Mononuclear cell (primary cell): ENCODE results near the gene ADD2. TPM values are rescaled to one million over a fixed set of nuclear protein-coding genes. Genes with fewer than 3 reads are reported as not detected.
"Not testable (repeated sequence)": the region's sequence is repeated elsewhere in the genome, so short reads cannot be mapped to it uniquely, and the experiment has no call there.

Experiments used
- H3K27me3 ChIP-seq: 2 replicates; pipeline ENCODE4 v1.6.0; 2011; ENCODE audit warnings: low read length, control low read depth; ENCODE audit not compliant: insufficient read depth
- H3K4me1 ChIP-seq: 2 replicates; pipeline ENCODE4 v1.5.1; 2011; ENCODE audit warnings: mild to moderate bottlenecking, low read length, control low read depth; ENCODE audit not compliant: insufficient read depth
- H3K4me3 ChIP-seq: 2 replicates; pipeline ENCODE4 v1.5.1; 2011; ENCODE audit warnings: mild to moderate bottlenecking, low read length, moderate library complexity
- H3K9me3 ChIP-seq: 2 replicates; pipeline ENCODE4 v1.5.1; 2011; ENCODE audit warnings: low read depth, mild to moderate bottlenecking, control low read depth, low read length
- total RNA-seq: library from RNA; depleted of rRNA; stranded (reverse); fragments of >200 nt; gene quantifications from one replicate; pipeline ENCODE4 v1.2.3, GENCODE V29; 2012

ADD2 gene, protein sequence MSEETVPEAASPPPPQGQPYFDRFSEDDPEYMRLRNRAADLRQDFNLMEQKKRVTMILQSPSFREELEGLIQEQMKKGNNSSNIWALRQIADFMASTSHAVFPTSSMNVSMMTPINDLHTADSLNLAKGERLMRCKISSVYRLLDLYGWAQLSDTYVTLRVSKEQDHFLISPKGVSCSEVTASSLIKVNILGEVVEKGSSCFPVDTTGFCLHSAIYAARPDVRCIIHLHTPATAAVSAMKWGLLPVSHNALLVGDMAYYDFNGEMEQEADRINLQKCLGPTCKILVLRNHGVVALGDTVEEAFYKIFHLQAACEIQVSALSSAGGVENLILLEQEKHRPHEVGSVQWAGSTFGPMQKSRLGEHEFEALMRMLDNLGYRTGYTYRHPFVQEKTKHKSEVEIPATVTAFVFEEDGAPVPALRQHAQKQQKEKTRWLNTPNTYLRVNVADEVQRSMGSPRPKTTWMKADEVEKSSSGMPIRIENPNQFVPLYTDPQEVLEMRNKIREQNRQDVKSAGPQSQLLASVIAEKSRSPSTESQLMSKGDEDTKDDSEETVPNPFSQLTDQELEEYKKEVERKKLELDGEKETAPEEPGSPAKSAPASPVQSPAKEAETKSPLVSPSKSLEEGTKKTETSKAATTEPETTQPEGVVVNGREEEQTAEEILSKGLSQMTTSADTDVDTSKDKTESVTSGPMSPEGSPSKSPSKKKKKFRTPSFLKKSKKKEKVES
- total RNA-seq: 2.4 TPM

DNA sequence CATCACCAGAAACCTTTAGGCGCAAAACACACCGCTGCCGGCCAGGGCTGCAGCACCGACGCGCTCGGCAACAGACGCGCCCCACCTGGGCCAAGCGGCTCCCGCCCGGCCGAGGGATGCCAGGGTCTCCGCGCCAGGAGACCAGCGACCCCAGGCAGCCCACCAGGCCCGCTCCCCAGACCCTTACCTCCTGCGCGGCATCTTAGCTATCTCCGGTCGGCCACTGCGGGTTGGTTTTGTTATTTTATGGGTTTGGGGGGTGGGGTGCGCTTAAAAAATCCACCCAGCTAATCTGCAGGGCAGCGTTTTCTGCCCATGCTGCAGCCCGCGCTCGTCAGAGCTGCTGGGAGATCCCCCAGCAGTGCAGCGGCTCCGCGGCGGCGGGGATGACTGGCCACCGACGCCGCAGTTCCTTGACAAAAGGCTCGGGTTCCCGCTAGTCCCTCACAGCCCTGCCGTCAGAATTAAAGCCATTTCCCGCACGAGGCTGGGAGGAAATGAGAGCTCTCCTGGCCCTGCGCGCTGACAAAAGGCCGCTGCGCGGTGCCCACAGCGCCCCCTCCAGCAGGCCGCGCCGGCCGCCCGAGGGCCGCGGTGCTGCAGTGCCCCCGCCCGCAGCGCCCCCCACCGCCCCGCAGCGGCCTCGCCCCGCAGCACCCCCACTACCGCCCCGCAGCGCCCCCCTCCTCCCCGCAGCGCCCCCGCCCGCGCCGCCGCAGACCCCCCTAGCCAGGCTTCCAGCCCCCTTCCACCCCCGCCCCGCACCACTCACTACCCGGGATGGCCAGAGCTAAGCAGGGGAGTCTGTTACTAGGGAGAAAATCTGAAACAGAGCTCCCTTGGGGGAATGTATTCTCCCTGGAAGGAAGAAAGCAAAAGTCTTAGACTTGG, at the start of gene ADD2:
Gene ADD2, minus strand, starts transcription at position 502 of the 891 bp plus-strand sequence. CDS start 61,792 bp downstream, outside the sequence.
- Histone ChIP-seq H3K4me3 (peak within 1 kb of the TSS; percentile 43), H3K4me1 (peaks cover 18% of the 10 kb centered on the region), H3K27me3 (peaks cover 55% of the 10 kb centered on the region), H3K9me3 (no peaks in the 10 kb centered on the region)

DNA sequence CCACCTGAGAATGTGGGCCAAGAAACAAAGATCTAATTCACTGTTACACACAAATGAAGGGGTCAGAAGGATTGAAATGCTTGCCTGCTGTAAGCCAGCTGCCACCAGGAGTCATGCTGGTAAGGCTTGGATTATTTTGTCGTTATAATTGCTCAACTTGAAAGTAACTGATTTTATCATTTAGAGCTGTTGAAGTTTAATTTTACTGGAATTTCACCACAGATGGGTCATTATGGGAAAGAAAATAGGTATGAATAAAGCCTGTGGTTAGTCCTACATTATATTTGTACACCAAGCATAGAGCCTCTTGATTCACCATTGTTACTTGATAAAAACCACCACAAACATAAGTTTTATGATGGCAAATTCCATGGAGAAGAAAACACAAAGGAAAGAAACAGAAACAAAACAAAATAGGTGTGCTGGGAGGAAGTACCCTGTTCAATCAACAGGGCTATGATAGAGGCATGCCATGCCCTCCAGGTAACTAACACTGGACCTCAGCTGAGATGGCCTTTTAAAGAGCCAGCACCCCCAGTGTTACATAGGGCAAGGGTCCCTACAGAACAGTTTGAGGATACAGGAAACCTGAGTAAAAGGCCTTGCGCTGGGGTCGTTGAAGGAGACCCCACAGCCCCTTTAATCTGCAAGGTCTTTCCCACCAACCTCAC, 49.4 kb upstream of the ADD2 start:
- Histone ChIP-seq H3K27me3 (no peaks in the 10 kb centered on the region), H3K4me1 (no peaks in the 10 kb centered on the region), H3K9me3 (no peaks in the 10 kb centered on the region)

DNA sequence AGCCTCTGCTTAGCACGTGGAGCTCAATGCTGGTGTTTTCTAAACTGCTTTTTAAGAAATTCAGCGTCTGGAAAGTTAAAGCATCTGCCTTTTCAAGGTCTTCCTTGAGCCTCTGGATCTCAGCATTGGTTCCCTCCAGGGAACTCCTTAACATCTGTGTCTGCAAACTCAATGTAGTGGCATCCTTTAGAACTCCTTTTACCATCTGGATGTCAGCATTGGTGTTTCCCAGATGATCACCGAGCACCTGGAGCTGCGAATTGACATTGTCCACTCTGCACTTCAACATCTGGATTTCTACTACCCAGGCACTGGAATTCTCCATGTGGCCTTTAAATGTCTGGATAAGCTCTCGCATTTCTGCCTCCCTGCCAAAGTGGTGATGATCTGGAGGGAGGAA, 48.7 kb upstream of the ADD2 start:
- Histone ChIP-seq H3K27me3 (no peaks in the 10 kb centered on the region), H3K4me3 (no peak overlapping the region), H3K4me1 (no peaks in the 10 kb centered on the region), H3K9me3 (no peaks in the 10 kb centered on the region)

More for the DNA sequence above, 49.4 kb upstream of the ADD2 start:
- no peak overlapping the region for H3K4me3 ChIP-seq

DNA sequence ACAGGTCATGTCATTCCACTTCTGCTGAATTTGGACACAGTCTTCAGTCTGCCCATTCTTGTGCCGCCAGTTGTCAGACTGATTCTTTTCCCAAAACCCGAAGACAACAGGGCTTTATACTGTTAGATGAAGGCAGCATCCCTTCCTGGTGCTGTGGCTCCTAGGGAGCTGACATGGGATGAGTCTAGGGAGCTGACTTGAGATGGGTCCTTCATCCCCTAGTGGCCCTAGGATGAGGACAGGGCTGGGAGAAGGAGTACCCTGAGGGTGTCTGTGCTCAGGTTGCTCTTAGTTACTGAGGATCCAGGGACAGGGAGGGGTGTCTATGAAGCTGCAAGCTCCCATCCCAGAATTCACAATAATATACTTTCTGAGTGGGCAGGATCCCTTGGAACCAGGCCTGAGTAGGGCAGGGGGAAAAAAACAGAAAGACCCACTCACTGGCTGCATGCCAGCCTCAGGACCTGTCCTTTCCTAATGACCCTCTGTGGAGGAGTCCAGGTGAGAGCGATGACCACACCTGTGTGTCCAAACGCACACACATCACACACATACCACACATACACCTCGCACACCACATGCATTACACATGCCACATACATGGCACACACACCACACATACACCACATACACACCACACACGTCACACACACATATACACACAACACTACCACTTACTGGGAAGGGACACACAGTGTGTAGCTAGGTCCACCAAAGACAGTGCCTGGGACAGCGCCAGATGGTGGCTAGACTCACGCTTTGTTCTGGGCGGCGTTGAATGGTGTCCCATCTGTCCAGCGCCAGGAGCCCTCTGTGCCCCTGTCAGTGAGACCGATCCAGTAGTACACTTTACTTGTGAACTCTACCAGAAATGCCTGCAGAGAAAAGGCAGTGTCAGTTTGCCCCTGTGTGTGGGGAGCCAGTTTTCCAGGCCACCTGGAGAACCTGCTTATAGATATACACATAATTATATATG, 41.3 kb upstream of the ADD2 start:
- no peak overlapping the region for H3K4me3 ChIP-seq
- H3K4me1 ChIP-seq: no peaks in the 10 kb centered on the region
- no peaks in the 10 kb centered on the region for H3K9me3 ChIP-seq
- no peaks in the 10 kb centered on the region for H3K27me3 ChIP-seq

DNA sequence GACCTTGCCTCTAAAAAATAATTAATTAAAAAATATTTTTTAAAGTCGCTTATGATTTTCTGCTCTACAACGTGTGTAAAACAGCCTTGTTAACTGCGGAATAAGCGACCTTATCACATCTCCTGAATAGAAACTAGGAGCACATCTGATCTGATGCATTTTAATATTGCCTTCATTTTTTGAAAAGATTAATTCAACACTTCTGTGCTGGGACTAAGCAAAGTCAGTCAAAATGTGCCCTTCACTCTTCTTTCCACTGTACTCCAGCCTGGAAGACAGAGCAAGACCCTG, 39.8 kb upstream of the ADD2 start:
- Histone ChIP-seq H3K4me3 (no peak overlapping the region), H3K27me3 (no peaks in the 10 kb centered on the region), H3K4me1 (no peaks in the 10 kb centered on the region), H3K9me3 (no peaks in the 10 kb centered on the region)

DNA sequence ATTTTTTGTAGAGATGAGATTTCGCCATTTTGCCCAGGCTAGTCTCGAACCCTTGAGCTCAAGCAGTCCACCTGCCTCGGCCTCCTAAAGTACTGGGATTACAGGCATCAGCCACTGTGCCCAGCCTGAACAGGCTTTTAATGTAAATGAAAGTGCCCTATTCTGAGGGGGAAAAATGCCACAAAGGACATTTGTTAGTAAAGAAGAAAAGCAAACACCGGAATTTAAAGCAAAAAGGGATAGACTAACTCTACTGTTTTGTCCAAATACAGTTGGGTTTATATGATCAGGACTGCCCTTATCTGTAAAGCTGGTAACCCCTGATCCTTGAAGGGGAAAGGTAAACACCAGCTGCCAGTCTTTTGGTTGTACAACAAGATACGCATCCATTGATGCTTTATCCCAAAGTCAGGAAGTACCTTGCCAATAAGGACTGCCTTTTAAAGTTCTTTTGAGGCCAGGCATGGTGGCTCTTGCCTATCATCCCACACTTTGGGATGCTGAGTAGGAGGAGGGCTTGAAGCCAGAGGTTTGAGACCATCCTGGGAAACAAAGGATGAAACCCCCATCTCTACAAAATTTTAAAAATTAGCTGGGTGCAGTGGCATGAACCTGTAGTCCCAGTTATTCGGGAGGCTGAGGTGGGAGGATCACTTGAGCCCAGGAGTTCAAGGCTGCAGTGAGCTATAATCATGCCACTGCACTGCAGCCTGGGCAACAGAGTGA, 39.3 kb upstream of the ADD2 start:
- H3K9me3 ChIP-seq: no peaks in the 10 kb centered on the region
- H3K27me3 ChIP-seq: no peaks in the 10 kb centered on the region
- no peak overlapping the region for H3K4me3 ChIP-seq
- no peaks in the 10 kb centered on the region for H3K4me1 ChIP-seq

DNA sequence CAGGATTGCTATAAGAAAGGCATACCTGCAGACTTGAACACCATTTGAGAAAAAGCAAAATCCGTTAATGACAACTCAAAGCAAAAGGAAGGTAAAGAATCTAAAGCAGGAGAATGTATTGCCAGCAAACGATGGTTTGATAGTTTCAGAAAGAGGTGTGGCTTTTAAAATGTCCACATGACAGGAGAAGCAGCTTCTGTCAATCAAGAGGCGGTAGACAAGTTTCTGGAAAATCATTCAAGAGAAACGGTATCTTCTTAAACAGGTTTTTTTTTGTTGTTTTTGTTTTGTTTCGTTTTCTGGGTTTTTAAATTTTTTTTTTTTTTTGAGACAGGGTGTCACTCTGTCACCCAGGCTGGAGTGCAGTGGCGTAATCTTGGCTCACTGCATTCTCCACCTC, 38.6 kb upstream of the ADD2 start:
- no peaks in the 10 kb centered on the region for H3K27me3 ChIP-seq
- no peaks in the 10 kb centered on the region for H3K9me3 ChIP-seq
- H3K4me3 ChIP-seq: no peak overlapping the region
- no peaks in the 10 kb centered on the region for H3K4me1 ChIP-seq

DNA sequence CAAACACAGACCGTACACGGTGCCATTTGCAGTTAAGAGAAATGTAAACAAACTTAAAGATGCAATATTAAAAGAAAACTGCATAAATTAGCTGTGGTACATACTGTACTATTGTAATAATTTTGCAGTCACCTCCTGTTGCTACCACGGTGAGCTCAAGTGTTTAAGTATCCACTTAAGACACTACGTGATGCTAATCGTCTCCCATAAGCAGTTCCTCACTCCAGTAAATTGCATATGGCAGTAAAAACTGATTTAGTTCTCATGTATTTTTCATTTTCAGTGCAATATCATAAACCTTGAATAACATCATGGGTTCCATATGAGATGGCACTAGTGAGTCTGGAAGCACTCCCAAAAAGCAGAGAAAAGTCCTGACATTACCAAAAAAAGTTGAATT, 38.0 kb upstream of the ADD2 start:
- Histone ChIP-seq H3K4me1 (no peaks in the 10 kb centered on the region), H3K27me3 (no peaks in the 10 kb centered on the region), H3K4me3 (no peak overlapping the region), H3K9me3 (no peaks in the 10 kb centered on the region)

DNA sequence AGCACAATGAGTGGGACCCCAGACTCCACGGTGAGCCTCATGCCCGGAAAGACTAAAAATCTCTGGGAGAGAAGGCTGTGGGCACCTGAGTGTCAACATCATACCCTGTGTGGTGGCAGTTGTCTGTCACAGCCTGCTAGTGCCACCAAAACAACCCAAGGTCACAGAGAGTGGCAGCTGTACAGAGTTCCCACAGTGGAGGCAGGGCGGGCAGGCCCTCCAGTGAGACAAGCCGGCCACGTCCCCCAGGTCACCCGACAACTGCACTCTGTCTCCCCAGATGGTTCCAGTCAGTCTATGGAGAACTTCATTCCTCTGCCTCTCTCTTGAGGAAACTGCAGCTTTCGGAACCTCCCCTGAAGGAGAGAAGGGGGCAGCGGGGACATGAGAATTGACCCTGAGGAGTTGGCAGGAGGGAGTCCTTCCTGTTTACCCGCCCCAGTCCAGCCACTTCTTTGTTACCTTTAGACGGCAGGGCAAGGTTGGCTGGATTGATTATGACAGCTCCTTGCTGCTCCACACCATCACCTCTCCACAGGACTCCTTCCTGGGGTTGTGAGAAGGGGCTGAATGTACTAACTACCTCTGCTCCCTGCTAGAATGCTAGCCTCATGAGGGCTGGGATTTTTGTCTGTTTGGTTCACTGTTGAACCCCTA, 33.7 kb upstream of the ADD2 start:
- peaks cover 6% of the 10 kb centered on the region for H3K4me1 ChIP-seq
- H3K27me3 ChIP-seq: no peaks in the 10 kb centered on the region
- H3K4me3 ChIP-seq: no peak overlapping the region
- no peaks in the 10 kb centered on the region for H3K9me3 ChIP-seq

DNA sequence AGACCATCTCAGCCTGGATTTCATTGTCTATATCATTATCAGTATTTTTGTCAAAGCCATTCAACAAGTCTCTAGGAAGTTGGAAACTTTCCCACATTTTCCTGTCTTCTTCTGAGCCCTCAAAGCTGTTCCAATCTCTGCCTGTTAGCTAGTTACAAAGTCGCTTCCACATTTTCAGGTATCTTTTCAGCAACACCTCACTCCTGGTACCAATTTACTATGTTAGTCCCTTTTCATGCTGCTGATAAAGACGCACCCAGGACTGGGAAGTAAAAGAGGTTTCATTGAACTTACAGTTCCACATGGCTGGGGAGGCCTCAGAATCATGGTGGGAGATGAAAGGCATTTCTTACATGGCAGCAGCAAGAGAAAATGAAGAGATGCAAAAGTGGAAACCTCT, 31.7 kb upstream of the ADD2 start:
- no peaks in the 10 kb centered on the region for H3K9me3 ChIP-seq
- no peaks in the 10 kb centered on the region for H3K27me3 ChIP-seq
- H3K4me3 ChIP-seq: no peak overlapping the region
- peaks cover 6% of the 10 kb centered on the region for H3K4me1 ChIP-seq

DNA sequence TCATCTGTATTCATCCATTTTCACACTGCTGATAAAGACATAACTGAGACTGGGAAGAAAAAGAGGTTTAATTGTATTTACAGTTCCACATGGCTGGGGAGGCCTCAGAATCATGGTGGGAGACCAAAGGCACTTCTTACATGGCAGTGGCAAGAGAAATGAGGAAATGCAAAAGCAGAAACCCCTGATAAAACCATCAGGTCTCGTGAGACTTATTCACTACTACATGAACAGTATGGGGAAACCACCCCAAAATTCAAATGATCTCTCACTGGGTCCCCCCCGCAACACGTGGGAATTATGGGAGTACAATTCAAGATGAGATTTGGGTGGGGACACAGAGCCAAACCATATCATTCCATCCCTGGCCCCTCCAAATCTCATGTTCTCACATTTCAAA, 30.0 kb upstream of the ADD2 start:
- H3K4me3 ChIP-seq, H3K27me3 ChIP-seq, H3K9me3 ChIP-seq: not testable (repeated sequence)
- peaks cover 23% of the 10 kb centered on the region for H3K4me1 ChIP-seq

DNA sequence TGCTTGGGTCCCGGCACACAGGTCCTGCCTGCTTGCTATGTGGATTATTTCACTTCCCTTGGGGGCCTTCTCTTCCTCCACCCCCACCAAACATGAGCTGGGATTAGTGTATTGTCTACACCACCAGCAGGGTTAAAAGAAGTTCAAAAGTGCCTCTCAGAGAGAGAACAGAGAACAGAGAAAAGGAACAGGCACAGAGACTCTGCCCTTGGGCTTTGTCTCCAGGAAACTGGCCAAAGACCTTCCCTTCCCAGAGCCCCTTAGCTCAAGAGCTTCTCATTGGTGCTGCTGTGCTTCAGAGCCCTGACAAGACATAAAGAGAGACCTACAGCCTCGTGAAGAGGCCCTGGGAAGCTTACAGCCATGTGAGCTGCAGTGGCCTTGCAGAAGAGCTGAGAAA, 29.5 kb upstream of the ADD2 start:
- Histone ChIP-seq H3K9me3 (no peaks in the 10 kb centered on the region), H3K4me3 (no peak overlapping the region), H3K27me3 (no peaks in the 10 kb centered on the region)

DNA sequence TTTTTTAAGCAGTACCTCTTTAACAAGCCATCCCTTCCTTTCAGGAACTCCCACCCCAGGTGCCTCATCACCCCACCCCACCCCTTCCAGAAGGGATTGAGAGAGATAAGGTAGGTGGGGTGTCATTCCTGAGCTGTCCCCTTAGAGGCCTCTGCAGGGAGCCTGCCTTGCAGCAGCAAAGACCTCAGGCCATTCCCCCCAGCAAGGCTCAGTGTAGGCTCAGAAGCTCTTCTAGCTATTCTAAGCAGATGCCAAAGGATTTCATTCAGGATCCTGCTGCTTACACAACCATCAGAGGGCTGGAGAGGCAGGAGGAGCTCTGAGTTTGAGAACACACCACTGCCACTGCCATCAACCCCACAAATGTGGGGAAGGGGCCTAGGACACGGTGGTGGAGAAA, 28.3 kb upstream of the ADD2 start:
- Histone ChIP-seq H3K4me1 (peaks cover 28% of the 10 kb centered on the region), H3K9me3 (no peaks in the 10 kb centered on the region), H3K27me3 (peaks cover 9% of the 10 kb centered on the region), H3K4me3 (no peak overlapping the region)

More for the DNA sequence above, 29.5 kb upstream of the ADD2 start:
- peaks cover 28% of the 10 kb centered on the region for H3K4me1 ChIP-seq
